Inflammatory macrophage (primary cell): ENCODE data around the gene PCBP2.
"Not testable (repeated sequence)": the region's sequence is repeated elsewhere in the genome, so short reads cannot be mapped to it uniquely, and the experiment has no call there.

Experiments used
- DNase-seq, 2 donors: peaks; one replicate each; pipeline ENCODE4 v3.0.0-alpha.2; 2020 to 2022

PCBP2 gene

DNA sequence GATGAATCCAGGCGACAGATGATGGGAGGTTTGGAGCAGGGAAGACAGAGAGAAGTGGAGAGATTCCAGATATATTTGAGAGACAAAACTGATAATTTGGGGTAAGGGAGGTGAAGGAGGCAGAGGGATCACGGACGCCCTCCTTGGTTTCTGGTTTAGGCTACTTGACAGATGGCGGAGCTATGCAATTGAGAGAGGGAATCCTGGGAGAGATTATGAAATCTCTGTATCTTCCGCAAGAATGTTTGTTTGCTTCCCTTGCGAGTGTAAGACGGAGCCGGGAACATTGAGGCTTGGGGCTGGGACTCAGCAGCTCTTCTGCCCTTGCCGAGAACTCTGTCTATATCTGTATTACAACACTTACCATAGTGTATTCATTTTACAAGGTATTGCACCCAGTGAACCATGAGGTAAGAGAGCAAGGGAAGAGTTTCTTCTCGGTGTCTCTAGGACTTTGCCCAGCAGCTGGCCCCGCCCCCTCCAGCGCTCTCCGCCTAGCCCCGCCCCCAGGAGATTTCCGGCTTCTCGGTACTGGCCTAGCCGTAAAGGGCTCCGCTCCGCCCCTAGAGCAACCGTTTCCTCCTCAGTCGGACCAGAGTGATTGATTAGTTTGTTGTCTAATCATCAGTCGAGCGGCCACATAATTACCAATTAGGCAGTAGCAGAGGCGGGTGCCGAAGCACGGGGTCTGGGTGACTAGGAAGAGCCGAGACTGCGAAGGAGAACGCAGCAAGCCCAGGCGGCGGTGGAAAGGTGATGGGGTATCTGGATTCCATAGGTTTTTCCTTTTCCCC is 10.7 kb upstream of the PCBP2 start, which contains the start of gene PRR13:
PRR13 (plus strand) TSS at position 695 of the 794 bp plus-strand sequence. CDS start 981 bp downstream, outside the sequence.
- DNase-seq = peak; percentile 100

DNA sequence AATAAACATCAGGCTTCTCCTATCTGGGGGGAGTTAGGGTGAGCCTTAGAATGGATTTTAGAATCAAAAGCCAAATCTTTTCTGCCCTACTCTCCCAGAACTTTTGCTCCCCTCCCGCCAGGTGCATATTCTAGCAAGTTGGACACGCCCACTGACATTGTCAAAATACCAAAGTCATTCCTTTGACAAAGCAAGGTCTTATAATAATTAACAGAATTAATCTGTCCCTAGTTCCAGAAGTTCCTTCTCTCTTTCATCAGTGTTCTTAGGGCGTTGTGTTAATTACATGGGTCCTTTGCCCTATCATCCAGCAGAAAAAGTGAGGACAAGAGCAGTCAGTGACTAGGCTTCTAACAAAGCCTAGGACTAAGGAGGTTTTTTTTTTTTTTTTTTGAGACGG is 7.9 kb upstream of the PCBP2 start:
- no peak for DNase-seq

DNA sequence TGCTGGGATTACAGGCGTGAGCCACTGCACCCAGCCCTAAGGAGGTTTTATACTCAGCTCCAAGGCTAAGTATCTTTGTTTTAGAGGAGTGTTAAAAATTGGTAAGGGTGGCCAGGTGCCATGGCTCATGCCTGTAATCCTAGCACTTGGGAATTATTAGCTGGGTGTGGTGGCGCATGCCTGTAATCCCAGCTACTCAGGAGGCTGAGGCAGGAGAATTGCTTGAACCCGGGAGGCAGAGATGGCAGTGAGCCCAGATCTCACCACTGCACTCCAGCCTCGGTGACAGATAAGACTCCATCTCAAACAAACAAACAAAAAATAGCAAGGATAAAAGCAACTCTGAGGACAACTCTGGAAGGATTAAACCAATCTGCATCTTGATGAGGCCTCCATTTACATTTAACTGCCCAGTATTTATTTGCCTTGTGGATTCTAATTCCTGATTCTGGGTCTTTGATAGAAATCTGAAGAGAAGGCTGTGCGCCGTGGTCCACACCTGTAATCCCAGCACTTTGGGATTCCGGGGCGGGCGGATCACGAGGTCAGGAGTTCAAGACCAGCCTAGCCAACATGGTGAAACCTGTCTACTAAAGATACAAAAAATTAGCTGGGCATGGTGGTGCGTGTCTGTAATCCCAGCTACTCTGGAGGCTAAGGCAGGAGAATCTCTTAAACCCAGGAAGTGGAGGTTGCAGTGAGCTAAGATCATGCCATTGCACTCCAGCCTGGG is 7.1 kb upstream of the PCBP2 start:
- DNase-seq = not testable (repeated sequence)

DNA sequence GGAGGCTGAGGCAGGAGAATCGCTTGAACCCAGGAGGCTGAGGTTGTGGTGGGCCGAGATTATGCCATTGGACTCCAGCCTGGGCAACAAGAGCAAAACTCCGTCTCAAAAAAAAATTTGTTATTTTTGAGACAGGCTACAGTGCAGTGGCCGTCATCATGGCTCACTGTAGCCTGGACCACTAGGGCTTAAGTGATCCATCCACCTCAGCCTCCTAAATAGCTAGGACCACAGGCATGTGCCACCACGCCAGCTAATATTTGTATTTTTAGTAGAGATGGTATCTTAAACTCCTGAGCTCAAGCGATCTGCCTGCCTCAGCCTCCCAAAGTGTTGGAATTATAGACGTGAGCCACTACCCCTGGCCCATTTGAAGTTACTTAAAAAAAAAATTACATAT is 966 bp upstream of the PCBP2 start:
- no peak for DNase-seq

DNA sequence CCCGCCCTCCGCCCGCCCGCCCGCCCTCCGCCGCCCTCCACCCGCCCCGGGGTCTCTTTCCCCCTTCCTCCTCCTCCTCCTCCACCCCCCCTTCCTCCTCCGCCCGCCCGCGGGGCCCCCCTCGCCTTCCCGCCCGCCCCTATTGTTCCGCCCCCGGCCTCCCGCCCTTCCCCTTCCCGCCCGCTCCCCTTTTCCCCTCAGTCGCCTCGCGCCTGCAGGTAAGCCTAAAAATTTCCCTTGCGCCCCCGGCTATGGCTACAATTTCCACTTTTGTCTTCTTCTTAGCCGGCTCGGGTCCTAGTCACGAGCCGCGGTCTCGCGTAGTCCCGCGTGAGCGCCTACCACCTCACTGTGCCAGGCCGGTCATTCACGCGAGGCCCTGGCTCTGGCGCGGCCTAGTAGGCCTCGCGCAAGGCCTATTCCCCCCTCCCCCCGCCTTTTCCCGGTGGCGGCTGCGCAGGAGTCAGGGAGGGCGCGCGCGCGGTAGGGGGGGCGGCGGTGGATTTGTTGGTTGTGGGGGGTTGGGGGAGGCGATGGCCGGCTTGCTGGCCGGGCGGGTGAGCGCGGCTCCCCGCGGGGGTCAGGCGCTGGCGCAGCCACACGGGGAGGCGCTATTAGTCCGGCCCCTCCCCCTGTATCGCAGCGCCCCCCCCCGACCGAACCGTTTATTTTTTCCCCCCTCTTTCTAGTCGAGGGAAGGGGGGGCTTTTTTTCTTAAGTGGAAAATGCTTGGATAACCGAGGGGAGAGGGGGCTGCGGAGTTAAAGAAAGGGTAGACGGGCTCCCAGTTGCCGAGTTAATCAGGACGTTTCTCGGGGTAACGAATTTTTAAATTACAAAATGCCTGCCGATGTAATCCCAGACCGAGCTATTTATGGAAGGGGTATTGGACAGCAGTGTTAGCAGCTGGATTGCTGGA is 516 bp downstream of the PCBP2 start:
- peak; percentile 72 to 81 for DNase-seq

DNA sequence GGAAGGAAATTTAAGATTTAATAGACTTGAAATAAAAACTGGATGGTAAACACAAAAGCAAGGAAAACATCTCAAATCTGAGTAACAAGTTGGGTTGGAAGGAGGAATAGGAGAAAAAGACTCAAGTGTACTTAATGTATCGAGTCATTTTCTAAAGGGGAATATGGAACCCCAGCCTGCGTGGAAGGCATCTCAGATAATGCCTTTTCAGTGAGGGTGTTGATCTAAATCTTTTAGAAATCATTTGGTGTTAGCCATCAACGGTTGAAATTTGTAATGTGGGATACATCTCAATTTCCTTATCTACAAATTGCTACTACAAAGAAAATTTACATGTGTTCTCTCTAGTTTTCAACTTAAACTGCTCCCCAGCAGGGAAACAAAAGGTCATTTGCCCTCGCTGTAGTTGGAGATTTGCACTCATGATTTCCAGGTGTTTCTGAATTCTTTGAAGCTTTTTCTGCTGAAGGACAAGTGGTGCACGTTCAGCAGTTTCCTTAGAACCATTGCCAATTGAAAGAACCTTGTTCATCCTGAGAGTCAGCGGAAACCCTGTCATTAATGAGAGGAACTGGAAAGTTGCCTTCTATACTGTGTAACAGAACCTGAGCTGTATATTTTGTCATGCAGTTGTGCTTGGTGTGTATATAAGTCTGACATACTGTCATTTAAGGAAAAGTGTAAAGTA is 2.2 kb downstream of the PCBP2 start:
- no peak for DNase-seq

DNA sequence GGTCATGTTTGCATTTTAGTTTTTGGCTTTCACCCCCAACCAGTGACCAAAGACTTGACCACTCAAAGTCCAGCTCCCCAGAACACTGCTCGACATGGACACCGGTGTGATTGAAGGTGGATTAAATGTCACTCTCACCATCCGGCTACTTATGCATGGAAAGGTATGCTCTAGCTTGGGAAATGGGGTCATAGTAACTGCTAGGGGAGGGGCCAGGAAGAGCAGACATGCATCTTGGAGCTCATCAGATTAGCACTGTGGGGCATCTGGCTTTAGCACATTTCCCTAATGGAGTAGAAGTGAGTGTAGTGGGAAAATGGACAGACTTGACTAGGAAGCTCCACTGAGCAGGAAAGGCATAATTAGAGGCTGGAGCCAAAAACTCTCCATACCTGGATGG is 2.8 kb downstream of the PCBP2 start:
- DNase-seq = no peak

DNA sequence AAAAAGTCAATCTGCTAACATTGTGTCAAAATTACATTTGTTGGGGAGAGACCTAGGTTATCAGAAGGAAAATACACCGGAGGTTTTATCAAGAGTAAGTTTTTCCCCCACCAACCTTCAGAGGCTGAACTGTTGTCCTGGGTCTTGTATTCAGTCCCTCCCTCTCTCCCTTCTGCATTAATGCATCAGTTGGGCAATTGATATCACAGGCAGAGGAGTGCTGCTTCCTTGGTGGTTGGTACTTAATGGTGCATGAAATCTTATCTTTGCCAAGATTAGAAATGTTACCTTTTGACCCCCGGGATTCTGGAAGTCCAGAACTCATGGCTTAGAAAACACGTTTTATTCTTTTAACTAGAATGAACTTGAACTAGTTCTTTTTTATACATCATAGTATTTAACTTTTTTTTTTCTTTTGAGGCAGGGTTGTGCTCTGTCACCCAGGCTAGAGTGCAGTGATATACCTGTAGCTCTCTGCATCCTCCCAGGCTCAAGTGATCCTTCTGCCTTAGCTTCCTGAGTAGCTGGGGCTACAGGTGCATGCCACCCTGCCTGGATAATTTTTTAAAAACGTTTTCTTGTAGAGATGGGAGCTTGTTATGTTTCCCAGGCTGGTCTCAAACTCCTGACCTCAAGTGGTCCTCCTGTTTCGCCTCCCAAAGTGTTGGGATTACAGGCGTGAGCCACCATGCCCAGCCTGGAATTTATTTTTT is 4.9 kb downstream of the PCBP2 start:
- DNase-seq = no peak

DNA sequence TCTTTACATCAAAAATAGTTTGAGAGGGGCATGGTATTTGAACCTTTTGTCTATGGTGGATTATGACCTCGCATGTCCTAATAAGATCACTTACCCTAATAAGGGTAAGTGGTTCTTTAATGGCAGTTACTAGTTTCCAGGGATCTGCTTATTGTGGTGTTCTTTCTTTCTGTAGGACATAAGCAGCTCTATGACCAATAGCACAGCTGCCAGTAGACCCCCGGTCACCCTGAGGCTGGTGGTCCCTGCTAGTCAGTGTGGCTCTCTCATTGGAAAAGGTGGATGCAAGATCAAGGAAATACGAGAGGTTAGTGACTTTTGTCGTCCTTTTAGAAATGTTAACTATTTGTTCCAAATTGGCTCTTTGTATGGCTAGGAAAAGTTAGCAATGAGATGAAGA is 7.2 kb downstream of the PCBP2 start:
- no peak for DNase-seq

DNA sequence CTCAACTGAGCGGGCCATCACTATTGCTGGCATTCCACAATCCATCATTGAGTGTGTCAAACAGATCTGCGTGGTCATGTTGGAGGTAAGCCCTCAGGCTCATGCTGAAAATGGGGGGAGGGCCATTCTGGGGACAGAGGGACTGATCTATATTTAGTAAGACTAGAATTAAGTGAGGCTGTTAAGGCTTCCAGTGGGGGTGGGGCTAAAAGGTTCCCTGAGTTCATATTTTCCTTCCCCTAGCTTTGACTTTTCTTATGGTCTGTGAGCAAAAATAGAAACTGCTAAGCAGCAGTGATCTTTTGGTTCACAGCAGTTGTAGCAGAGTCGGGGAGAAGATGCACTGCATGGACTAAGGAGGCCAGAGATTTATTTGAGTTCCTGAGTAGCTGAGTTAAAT is 9.2 kb downstream of the PCBP2 start:
- no peak for DNase-seq

DNA sequence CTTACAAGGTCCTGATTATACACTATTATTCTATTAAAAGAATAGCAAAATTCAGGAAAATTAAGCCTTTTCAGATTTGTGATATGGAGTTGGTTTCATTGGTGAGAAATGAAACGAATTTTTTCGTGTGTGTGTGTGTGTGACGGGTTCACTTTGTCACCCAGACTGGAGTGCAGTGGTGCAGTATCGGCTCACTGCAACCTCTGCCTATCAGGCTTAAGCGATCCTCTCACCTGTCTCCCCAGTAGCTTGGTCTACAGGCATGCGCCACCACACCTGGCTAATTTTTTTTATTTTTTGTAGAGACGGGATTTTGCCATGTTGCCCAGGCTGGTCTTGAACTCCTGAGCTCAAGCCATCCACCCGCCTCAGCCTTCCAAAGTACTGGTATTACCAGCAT is 9.7 kb downstream of the PCBP2 start:
- no peak for DNase-seq

DNA sequence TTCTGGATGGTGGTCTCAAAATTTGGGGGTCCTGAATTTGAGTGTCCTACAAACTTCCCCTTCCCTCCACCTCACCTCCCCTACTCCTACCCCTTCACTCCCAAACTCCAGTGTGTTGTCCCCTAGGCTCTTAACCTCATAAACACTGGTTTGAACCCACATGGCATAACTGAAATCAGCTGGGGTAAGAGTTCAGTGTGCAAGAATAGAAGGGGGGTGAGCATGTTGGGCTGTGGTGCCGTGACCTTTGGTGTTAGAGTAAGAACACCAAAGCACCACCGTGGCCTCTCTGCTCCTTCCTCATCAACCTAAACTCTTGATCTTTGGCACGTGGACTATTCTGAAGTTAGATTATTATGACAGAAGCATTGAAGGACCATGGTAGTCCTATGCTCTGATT is 11.0 kb downstream of the PCBP2 start:
- DNase-seq = no peak

DNA sequence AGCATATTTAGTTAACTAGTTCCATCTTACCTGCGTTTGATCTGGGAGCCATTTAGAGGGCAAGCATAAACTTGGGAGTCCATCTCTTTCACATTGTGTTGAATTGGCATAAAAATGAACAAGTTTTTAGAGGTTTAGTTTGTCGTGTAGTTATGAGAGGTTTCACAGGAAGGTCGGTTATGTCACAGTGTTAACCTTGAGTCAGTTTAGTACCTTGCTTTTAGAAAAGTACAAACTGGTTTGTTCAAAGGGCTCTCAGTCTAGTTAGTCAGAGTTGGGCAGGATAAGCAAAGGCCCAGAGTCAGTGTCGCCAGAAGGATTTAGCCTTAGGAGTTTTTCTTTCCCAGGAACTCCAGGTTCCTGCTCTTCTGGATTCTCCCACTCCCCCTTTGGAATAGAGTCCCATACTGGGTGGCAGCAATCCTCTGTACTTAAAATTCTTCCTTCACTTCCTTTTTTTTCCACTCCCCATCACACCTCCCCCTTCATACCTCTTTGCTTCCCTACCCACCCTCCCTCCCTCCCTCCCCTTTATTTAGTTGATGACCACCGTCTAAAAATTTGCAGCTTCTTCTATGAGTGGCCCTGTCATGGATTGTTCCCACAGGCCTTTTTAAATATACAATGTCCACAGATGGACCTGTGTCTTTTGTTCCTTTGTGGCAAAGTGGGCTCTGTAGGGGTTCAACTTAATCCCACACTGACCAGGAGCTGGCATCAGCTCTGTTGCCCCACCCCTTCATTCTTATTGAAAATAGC is 12.1 kb downstream of the PCBP2 start:
- no peak for DNase-seq

DNA sequence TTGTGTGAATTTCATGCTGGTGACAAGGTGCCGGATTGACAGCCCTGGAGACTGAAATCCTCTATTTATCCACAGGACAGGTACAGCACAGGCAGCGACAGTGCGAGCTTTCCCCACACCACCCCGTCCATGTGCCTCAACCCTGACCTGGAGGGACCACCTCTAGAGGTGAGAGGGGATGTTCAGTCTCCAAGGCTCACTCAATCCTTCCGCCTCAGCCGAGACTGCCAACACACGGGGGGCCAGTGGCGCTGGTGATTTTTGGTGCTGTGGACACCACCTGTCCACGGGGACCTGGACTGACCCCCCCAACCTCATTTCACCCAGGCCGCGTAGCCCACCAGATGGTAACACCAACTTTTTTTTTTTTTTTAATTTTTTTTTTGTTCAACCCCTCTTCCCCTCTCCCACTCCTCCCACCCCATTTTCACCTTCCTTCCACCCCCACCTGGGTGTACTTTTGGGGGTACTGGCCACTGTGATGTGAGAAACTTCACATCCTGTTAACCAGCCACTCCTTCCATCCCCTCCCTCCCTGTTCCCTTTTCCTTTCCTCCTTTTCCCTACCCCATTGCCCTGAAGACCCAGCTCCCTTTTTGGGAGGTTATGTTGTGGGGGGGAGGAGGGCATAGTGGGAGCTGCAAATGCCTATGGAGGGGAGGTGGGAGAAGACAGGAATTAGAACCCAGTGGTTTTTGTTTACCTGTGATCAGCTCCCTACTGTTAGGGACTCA is 12.9 kb downstream of the PCBP2 start:
- DNase-seq = no peak

DNA sequence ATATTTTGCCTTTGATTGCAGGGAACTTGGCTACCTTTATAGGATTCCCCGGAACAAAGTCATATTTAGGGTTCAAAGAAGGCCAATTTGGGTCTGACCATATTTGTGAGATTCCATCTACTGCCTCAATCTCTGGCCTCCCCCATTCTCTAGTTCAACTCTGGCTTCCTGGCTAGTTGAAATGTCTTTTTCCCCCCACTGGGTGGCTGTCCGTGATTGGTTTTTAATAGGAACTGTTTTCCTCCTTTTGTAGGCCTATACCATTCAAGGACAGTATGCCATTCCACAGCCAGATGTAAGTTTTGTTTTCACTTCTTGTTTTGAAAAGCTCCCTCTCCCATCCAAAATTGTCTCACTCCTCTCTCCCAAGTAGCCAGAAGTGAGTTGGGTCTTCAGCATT is 13.8 kb downstream of the PCBP2 start:
- DNase-seq = no peak

DNA sequence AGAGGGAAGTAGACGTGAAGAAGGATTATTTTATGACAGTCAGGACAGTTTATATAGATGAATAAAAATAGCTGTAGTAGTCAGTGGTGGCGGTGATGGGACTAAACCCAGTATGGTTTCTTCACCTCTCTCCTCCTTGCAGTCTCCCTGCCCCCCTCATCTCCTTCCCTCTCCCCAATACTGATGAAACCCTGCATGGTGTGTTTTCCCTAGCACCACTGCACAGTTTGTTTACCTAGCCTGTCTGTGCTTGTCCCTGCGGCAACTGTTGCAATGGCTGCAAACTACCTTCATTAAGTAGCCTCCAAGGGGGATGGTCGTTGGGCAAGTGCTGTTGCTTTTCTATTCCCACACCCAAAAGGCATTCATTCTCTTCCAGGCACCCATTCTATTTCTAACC is 14.7 kb downstream of the PCBP2 start:
- no peak for DNase-seq

DNA sequence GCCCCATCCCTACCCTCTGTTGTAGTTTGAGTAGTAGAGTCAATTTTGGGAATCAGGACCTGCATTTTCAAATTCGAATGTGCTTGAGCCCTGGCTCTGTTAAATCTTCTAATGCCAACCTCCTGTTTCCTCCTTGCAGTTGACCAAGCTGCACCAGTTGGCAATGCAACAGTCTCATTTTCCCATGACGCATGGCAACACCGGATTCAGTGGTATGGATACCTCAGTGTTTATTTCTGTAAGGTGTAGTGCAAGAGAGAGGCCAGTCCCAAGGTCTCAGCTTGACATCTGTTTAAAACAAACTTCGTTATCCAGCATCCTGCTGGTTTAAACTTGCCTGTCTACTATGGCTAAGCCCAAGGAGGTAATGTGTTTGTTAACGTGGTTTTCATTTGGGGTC is 15.2 kb downstream of the PCBP2 start:
- DNase-seq = no peak

DNA sequence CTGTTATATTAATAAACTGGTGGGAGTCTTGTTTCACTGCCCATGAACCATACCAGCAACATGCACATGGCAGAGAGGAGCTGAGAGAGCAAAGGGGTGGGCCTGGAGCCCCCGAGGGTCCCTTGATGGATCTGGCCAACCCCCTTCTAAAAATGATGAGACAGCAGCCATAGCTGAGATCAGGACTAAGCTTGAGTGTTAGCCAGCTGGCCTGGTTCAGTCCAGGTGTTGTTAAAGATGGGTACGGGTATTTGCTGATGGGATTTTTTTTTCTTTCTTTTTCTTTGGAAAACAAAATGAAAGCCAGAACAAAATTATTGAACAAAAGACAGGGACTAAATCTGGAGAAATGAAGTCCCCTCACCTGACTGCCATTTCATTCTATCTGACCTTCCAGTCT is 16.0 kb downstream of the PCBP2 start:
- no peak for DNase-seq

DNA sequence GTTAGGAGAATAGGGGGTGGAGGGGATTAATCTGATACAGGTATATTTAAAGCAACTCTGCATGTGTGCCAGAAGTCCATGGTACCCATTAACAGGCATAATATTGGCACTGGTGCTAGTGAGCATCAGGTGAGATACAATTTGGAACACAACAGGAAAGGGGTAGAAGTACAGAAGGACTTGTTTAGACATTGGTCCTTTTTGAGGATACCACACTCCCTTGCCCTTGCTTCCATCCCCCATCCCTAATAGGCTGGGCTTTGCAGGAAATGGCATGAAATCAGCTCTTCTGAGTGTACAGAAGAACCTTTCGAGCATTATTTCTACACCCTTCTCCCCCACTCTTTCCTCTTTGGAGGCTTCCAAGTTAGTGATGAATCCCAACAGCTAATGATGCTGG is 16.4 kb downstream of the PCBP2 start:
- no peak for DNase-seq

DNA sequence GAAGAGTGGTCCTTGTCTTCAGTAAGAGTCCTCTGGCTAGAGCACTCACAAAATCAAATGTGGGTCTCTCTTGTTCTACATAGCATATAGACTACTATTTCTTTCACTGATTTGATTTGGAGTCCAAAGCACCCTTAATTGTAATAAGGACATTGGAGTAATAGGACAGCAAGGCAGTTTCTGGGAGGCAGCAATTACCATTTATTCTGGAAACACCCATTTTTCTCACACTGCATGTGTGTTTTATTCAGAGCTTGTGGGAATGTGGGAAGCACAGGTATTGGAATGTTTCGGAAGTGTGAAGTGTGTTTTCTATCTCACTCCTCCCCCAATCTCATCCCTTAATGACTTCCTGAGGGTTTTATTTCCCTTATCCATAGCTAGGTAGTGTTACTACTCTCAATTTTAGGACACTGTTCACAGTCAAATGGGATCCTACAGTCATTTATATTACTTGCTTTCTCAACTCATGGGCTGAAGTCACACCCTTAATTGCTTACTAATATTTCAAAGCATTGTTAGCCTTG is 20.2 kb downstream of the PCBP2 start:
- DNase-seq = no peak
